HG02623 (cell line): ENCODE measurements around the gene ZSCAN1.
"Not testable (repeated sequence)": the region's sequence is repeated elsewhere in the genome, so short reads cannot be mapped to it uniquely, and the experiment has no call there.

Source experiments
- ATAC-seq: cut with Tn5 transposase; IDR thresholded peaks from one replicate; pipeline ENCODE4 v1.9.1; 2021; ENCODE audit warnings: moderate library complexity; ENCODE audit not compliant: unreplicated experiment

ZSCAN1 gene, protein sequence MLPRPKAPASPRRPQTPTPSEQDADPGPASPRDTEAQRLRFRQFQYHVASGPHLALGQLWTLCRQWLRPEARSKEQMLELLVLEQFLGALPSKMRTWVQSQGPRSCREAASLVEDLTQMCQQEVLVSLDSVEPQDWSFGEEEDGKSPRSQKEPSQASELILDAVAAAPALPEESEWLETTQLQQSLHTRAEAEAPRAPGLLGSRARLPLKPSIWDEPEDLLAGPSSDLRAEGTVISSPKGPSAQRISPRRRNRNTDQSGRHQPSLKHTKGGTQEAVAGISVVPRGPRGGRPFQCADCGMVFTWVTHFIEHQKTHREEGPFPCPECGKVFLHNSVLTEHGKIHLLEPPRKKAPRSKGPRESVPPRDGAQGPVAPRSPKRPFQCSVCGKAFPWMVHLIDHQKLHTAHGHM

DNA sequence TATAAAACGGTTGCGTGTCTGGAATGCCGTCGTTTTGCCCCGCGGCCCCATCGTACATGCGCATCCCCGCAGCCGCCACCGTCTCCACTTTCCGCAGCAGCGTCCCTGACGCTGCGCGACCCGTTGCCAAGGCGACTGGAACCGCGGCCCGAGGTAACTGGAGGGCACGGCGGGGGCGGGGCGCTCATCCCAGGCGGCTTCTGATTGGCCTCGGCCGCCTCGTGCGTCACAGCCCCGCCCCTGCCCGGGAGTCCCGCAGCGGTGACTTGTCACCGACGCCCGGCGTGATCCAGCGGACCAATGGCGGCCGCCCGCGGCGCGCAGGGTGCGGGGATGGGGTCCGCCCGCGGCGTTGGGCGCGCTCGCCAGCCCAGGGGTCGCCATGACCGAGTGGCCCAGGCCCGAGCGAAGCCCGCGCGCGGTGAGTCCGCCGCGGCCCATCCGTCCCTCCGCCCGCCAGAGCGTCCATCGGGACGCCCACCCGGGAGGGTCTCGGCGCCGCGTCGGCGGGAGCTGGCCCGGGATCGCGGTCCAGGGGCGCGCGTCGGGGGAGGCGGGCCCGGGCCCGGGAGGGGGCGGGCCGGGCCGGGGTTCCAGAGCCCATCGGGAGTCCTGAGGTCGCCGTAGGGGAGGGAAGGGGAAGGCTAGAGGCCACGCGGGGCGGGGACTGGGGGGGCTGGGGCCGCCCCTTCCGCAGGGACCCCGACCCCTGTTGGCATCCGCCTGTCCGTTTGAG is at the start of gene ZSCAN1:
TSS of gene ZSCAN1 (plus strand) at position 285 of the 736 bp plus-strand sequence. CDS start 3,812 bp downstream, outside the sequence.
- no peak for ATAC-seq

DNA sequence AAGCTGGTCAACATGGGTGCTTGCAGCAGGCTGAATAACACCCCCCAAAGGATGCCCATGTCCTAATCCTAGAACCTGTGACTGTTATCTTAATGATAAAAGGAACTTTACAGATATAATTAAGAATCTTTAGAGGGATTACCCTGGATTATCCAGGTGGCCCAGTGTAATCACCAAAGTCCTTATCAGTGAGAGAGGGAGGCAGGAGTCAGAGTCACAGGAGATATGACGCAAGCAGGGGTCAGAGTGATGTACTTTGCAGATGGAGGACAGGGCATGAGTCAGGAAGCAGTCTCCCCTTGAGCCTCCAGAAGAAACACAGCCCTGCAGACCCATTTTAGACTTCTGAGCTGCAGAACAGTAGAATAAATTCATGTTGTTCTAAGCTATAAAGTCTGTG is 41.0 kb upstream of the ZSCAN1 start:
- no peak for ATAC-seq

- no peak for ATAC-seq
These were observed 33.1 kb upstream of the ZSCAN1 start for GRCh38 chr19:58000677-58001076.

- no peak for ATAC-seq
These were observed 31.9 kb upstream of the ZSCAN1 start for GRCh38 chr19:58001895-58002369.

DNA sequence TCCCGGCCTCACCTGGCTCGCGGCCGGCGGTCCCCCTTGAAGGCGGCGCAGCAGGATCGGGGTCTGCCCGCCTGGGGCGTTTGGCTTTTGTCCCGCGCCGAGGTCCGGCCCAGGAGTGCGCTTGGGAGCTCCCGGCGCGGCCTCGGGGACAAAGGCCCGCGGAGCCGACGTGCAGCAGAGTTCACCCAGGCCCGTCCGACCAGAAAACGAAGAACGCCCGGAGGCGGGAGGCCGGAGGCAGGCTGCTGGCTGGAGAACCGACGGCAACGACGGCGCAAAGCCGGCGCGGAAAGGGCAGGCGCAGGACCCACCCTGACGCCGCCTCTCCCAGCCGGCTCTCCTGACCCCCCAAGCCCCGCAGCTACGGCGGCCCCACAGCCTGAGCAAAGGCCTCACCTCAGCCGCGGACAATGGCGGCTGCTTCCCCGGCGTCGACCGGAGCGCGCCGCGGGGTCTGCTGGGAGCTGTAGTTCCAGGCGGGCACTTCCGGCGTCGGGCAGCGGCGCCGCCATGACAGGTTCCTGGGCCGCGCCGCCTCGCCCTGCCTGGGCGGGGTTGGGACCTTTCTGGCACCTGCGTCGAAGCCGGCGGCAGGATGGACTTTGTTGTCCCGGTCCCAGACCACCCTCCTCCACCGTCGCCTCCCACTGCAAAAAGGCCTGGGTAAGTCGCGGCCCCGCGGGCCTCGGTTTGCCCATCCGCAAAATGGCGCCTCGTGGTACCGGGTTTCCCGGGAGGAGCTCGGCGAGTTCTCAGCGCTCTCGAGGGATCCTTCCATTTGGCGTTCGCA is 31.2 kb upstream of the ZSCAN1 start, which contains the start of gene ZNF606:
TSS of gene ZNF606 (minus strand) at position 437 of the 790 bp plus-strand sequence. CDS start 1,501 bp downstream, outside the sequence.
- peak; percentile 91 for ATAC-seq

- ATAC-seq, result no peak
These were observed 30.5 kb upstream of the ZSCAN1 start for GRCh38 chr19:58003174-58003828.

DNA sequence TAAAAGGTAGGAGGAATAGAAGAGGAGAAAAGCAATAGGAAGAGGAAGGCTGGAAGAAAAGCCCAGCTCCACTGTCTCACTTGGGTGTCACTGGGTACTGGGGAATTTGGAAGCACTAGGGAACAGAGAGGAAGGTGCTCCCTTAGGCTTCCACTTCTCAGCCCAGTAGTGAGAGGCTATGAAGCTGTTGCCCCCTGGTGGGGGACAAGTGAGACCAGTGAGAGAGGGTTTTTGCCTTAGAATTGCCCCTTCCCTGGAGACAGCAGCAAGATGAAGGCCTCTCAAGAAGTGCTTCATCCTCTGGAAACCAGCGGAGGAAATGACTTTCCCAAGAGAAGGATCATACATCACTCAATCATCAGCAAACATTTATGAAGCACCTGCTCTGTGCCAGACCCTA is 26.5 kb upstream of the ZSCAN1 start:
- ATAC-seq, result no peak

- ATAC-seq, result not testable (repeated sequence)
These were observed 24.9 kb upstream of the ZSCAN1 start for GRCh38 chr19:58008877-58009276.

DNA sequence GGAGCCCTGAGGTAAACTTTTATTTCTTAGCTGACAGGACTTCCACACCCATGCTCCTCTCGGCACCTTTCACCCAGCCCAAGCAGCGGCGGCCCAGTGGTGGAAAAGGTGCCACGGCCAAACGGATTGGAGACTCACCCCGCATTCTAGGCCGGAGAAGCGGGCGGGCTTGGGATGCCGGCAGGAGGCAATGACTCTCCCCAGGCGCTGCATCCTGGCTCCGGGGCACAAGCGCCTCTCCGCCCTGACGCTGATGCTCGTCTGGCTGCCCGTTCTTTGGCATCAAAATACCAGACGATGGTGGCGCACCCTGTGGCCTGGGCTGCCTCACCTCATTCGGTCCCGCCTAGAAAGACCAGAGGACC is 24.5 kb upstream of the ZSCAN1 start:
- no peak for ATAC-seq

GRCh38 chr19:58009666-58010301 is 24.0 kb upstream of the ZSCAN1 start:
- no peak for ATAC-seq

GRCh38 chr19:58010507-58010906 is 23.3 kb upstream of the ZSCAN1 start:
- ATAC-seq, result no peak

GRCh38 chr19:58014141-58014540 is 19.7 kb upstream of the ZSCAN1 start:
- ATAC-seq, result no peak

DNA sequence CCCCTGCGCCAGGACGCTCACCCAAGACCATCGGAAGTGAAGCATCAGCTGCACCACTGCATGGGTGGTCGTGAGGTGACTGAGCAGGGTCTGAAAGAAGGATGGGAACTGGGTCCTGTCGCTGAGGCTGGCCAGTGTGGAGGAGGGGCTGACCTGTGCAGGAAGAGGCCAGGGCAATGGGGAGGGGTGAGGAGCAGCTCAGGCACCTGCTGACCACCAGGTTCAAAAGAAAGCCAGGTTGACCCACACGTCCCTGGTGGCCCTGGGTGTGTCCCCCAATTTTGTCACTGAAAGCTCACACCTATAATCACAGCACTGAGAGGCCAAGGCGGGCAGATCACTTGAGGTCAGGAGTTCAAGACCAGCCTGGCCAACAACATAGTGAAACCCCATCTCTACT is 13.7 kb upstream of the ZSCAN1 start:
- ATAC-seq, result no peak

DNA sequence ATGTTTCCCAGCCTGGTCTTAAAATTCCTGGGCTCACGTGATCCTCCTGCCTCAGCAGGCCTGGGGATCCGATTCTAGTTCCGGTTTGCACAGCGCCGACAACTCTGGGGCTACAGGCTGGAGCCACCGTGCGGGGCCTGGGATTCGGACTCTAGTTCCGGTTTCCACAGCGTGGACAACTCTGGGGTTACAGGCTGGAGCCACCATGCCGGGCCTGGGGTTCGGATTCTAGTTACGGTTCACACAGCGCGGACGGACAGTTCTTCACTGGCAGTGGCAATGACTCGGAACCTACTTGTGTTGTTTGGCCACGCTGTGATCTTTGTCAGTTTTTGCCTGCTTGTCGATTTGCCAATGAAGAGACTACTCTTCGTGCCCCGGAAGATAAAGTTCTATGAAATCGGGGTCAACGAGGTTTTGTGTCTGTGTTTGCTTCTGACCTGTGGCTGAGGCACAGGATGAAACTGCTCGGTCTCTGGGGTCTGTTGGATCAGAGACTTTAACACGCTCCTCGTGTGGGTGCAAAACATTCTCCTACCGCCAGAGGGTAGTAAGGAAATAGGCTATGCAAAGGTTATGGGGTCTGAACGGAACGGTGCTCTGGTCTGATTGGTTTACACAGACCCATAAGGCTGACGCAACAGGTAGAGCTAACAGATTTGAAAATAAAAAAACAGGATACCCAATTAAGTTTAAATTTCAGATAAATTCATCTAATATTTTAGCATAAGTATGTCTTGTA is 12.1 kb upstream of the ZSCAN1 start:
- no peak for ATAC-seq

DNA sequence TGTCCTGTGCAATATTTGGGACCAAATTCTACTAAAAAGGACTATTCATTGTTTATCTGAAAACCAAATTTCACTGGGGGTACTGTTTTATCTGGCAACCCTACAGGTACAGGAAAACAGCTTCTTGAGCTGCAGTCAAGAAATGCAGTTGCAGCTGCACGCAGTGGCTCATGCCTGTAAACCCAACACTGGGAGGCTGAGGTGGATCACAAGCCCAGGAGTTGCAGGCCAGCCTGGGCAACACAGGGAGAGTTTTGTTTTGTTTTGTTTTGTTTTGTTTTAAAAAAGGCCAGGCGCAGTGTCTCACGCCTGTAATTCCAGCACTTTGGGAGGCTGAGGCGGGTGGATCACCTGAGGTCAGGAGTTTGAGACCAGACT is 11.6 kb upstream of the ZSCAN1 start:
- ATAC-seq, result no peak

- ATAC-seq, result no peak
These were observed 9.2 kb upstream of the ZSCAN1 start for GRCh38 chr19:58024661-58025060.

DNA sequence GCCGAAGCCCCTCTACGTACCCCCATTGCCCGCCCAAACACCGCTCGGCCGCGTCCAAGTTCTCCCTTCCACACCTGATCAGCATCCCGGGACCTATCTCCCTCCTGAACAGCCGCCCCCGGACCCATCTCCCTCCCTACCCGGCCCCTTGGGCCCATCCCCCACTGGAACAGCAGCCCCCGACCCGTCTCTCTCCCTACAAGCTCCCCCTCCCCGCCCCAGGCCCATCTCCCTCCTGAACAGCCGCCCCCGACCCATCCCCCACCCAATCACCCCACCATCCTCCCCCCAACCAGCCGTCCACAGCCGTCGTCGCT is 610 bp downstream of the ZSCAN1 start:
- no peak for ATAC-seq

- ATAC-seq, result no peak
These were observed 2.0 kb downstream of the ZSCAN1 start for GRCh38 chr19:58035863-58036262.

DNA sequence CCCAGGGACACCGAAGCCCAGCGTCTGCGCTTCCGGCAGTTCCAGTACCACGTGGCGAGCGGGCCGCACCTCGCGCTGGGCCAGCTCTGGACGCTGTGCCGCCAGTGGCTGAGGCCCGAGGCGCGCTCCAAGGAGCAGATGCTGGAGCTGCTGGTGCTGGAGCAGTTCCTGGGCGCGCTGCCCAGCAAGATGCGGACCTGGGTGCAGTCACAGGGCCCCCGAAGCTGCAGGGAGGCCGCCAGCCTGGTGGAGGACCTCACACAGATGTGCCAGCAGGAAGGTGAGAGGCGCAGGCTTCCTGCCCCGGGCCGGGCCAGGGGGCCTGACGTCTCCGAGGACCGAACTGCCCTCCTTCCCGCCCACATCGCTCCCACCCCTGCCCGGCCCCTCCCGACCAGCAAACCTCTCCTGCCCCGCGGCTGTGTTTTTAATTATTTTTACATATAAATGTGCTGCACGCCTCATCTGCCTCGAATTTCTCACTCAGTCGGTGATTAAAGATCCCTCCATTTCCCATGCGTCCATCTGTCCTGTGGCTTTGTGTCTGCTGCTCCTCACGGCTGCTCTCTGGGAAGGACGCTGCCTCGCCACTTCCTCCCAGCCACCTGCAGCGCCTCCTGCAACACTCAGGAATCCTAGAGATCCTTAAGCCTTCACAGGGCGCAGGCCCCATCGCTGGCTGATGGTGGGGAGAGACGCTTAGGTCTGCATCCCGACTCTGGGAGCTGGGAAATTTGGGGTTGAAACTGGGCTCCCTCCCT is 4.3 kb downstream of the ZSCAN1 start:
- ATAC-seq, result no peak
